GM12801 (cell line): ENCODE data around the gene PNLIP.

ENCODE experiments used
- CTCF ChIP-seq: IDR thresholded peaks from one replicate; pipeline ENCODE4 v1.5.1; 2011; ENCODE audit warnings: control low read depth; ENCODE audit not compliant: insufficient read length; ENCODE audit errors: extremely low read depth

PNLIP gene

GRCh38 chr10:116526219-116526618 is 19.5 kb upstream of the PNLIP start:
- TF ChIP-seq CTCF = no peak

GRCh38 chr10:116536810-116537209 is 8.9 kb upstream of the PNLIP start:
- no peak for TF ChIP-seq CTCF

- TF ChIP-seq CTCF = no peak
Observed at GRCh38 chr10:116538456-116538855, 7.3 kb upstream of the PNLIP start.

- TF ChIP-seq CTCF = no peak
Observed at GRCh38 chr10:116538992-116539391, 6.7 kb upstream of the PNLIP start.

GRCh38 chr10:116540814-116541213 is 4.9 kb upstream of the PNLIP start:
- no peak for TF ChIP-seq CTCF

- TF ChIP-seq CTCF = no peak
Observed at GRCh38 chr10:116542007-116542677, 3.6 kb upstream of the PNLIP start.

DNA sequence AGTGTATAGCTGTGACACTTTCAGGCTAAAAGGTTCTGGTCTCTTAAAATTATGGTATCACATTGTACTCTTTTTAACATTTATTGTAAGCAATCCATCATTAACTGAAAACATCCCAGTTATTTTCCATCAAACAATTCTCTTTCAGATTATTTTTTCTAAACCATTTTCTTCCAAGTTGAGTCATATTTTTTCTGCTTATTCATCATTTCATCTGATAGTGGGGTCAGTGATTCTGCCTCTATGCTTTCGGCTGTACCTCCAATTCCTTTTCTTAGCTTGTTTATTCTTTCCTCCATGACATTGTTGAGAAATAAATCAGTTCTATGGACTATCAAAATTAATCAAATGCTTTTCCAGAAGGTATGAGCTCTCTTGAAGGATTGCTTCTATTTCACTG is 609 bp upstream of the PNLIP start:
- no peak for TF ChIP-seq CTCF
